NCI-H510A (cell line): ENCODE results near the gene CA7.

Experiments used
- DNase-seq: peaks from one replicate; lab custom pipeline; 2025; lab: John Stamatoyannopoulos, UW

The CA7 gene

GRCh38 chr16:66898933-66899309 lies 54.7 kb downstream of the CA7 start:
- DNase-seq = no peak

DNA sequence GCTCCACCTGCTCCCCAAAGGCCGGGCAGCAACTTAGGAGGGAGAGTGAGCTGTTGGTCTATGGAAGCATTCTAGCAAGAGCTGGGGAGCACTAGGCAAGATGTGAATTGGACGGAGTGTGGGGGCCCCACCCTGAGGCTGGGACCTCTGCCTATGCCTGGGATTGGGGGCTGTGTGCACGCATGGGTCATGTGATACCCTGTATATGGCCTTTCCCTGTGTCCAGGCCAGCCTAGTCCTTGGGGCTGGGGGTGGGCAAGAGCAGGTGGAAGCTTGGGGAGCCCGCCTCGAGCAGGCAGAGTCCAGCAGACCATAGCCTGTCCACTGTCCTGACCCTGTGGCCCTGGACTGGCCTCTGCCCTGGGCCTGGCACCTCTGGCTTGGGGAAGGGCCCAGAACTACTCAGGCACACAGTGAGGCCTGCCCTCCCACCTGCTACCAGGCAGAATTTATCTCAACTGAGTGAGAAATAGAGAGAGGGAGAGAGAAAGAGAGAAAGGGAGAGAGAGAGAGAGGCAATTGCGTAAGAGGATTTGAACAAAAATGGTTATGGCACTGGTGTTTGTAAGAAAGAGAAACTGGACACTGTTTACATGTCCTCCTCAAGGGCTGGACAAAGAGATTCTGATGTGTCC lies 55.2 kb downstream of the CA7 start:
- DNase-seq = no peak

DNA sequence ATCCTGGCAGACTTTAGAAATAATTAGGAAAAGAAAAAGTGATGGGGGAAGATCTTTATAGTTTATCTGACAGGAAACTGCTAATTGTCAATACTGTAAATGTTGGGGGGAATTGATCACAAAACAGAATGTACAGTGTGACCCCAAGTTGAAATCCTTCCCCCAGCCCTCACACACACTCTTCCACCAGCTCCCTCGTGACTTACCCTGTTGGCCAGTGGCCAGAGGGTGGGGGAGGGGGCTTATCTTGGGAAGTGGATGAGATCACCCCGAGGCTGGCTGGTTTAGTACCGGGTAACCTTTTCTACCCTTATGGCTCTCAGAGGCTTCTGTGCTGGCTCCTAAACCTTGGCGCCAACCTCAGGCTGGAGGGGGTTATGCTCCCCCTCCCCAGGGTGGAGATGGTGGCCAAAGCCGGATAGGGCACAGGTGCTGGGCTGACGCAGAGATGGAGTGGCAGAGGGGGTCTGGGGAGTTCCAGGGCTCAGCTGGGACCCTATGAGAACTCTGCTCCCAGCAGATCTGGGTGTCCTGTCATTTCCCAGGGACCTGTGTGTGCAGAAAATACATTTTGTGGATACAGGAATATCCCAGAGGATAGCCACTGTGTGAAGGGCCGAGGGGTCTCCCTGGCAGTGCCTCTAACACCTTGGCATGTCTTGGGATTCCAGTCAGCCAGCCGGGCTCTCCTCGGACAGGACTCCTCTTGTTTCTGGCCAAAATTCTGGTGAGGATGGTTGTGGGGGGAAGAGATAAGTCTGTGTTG lies 55.9 kb downstream of the CA7 start:
- peak; percentile 47 for DNase-seq

DNA sequence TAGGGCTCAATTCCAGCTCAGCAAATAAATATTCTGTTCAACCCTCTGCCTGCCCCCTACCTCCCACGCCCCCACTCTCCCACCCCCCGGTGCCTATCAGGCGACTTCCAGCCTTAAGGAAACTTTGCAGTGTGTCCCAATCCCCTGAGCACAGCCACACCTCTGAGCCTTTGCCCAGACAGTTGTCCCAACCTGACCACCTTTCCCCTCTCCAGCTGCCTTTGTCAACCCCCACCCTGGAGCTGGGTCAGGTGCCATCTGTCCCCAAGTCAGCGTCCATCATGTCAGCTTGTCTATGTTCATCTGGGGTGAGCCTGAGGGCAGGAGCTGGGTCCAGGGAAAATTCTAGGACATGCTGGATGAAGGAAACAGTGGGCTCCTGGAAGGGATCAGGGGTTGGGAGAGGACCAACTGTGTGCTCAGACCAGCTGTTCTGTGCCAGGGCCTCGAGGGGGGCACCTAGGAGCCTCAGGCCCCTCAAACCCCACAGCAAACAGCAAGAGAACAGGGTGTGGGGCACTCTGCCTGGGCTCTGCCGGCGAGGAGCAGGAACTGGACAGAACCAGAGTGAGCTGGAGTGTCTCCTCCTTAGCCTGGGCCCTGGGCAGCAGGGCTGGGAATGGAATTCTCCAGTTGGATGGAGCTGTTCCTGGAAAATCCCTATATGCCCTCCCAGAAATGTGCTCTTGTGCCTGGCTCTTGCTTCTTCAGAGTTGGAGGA lies 56.7 kb downstream of the CA7 start:
- no peak for DNase-seq

GRCh38 chr16:66901626-66902025 lies 57.4 kb downstream of the CA7 start:
- no peak for DNase-seq

GRCh38 chr16:66902648-66903543 lies 58.7 kb downstream of the CA7 start:
- no peak for DNase-seq
